Tibial nerve (tissue), 4 donors: ENCODE data around the gene WARS2. TPM values are rescaled to one million over a fixed set of nuclear protein-coding genes. Genes with fewer than 3 reads are reported as not detected.

ENCODE experiments used
- DNase-seq, 2 donors: peaks; one replicate each; pipeline ENCODE4 v3.0.0-alpha.2; 2019; ENCODE audit warnings: low spot score in 2 of 2
- H3K27ac ChIP-seq, 4 donors: fragments of 200-600 bp; sonication (generic) in 3 of 4; one replicate each; pipeline ENCODE4 v1.5.1; 2017 to 2019; ENCODE audit warnings: mild to moderate bottlenecking in 1 of 4
- H3K27me3 ChIP-seq, 2 donors: fragments of 200-600 bp; sonication (generic) in 1 of 2; one replicate each; pipeline versions ENCODE4 v1.5.1 to v1.6.0; 2017 to 2019
- H3K36me3 ChIP-seq, 3 donors: fragments of 200-600 bp; sonication (generic); one replicate each; pipeline ENCODE4 v1.5.1; 2018 to 2019
- H3K4me1 ChIP-seq, 4 donors: fragments of 200-600 bp; sonication (generic) in 3 of 4; one replicate each; pipeline ENCODE4 v1.5.1; 2017 to 2019
- H3K4me3 ChIP-seq, 4 donors: fragments of 200-600 bp; sonication (generic) in 3 of 4; one replicate each; pipeline ENCODE4 v1.5.1; 2017 to 2019; ENCODE audit warnings: mild to moderate bottlenecking in 1 of 4, moderate library complexity in 1 of 4
- H3K9me3 ChIP-seq, 4 donors: fragments of 200-600 bp; sonication (generic) in 3 of 4; one replicate each; pipeline ENCODE4 v1.5.1; 2017 to 2019
- CTCF ChIP-seq, 5 experiments: fragments of 200-600 bp in 3 of 5; fragments of 450-650 bp in 2 of 5; sonication (generic) in 3 of 5; IDR thresholded peaks; one replicate each; pipeline ENCODE4 v1.5.1; 2016 to 2019; ENCODE audit warnings: antibody characterized with exemption in 5 of 5, mild to moderate bottlenecking in 3 of 5, moderate library complexity in 2 of 5
- EP300 ChIP-seq, 2 donors: sonication (generic); formaldehyde crosslinking; IDR thresholded peaks; one replicate each; pipeline ENCODE4 v1.6.1; 2017; ENCODE audit warnings: antibody characterized with exemption in 2 of 2, mild to moderate bottlenecking in 1 of 2
- POLR2A ChIP-seq, 2 donors: fragments of 450-650 bp; IDR thresholded peaks; one replicate each; pipeline ENCODE4 v1.6.1; 2017; ENCODE audit warnings: antibody characterized with exemption in 2 of 2, mild to moderate bottlenecking in 2 of 2, moderate library complexity in 2 of 2
- WGBS, 2 donors: methylation state at CpG; one replicate each; pipeline ENCODE4 v1.1.5; 2018; 5-methylcytosine and 5-hydroxymethylcytosine counted together
- total RNA-seq, 4 donors: library from RNA; depleted of rRNA; stranded (reverse); fragments of >200 nt; gene quantifications; one replicate each; pipeline ENCODE4 v1.1.0, GENCODE V29; 2016

The WARS2 gene
- total RNA-seq, 4 donors from 2014 or later, result 18.9 to 31.0 (median 22.0) TPM

- Histone ChIP-seq H3K27ac (no peak overlapping the region), H3K4me3 (no peak overlapping the region), H3K4me1 (no peaks in the 10 kb centered on the region), H3K36me3 (peaks cover 0 to 9% (median 0%) of the 10 kb centered on the region in 3 donors), H3K27me3 (no peaks in the 10 kb centered on the region), H3K9me3 (no peaks in the 10 kb centered on the region)
- 94 to 95% methylated on average over 2 of the region's 2 CpGs for WGBS, 2 donors
- DNase-seq, result no peak
- no peak for TF ChIP-seq POLR2A (IDR thresholded peaks at IDR 0.05)
- TF ChIP-seq CTCF (IDR thresholded peaks at IDR 0.05), result no peak
- TF ChIP-seq EP300 (IDR thresholded peaks at IDR 0.05), result no peak
These were observed 84.9 kb downstream of the WARS2 start for GRCh38 chr1:119055568-119055967.

GRCh38 chr1:119053917-119054316 is 86.5 kb downstream of the WARS2 start:
- TF ChIP-seq POLR2A (IDR thresholded peaks at IDR 0.05) (no peak), CTCF (IDR thresholded peaks at IDR 0.05) (no peak), EP300 (IDR thresholded peaks at IDR 0.05) (no peak)
- Histone ChIP-seq H3K27me3 (no peaks in the 10 kb centered on the region), H3K4me1 (no peaks in the 10 kb centered on the region), H3K36me3 (peaks cover 0 to 9% (median 0%) of the 10 kb centered on the region in 3 donors), H3K27ac (no peak overlapping the region), H3K9me3 (no peaks in the 10 kb centered on the region), H3K4me3 (no peak overlapping the region)
- WGBS, 2 donors, result 96 to 98% methylated on average over 1 of the region's 1 CpG
- DNase-seq, result no peak

- H3K27me3 ChIP-seq, result no peaks in the 10 kb centered on the region
- TF ChIP-seq CTCF (IDR thresholded peaks at IDR 0.05), result no peak
- TF ChIP-seq POLR2A (IDR thresholded peaks at IDR 0.05), result no peak
- TF ChIP-seq EP300 (IDR thresholded peaks at IDR 0.05), result no peak
- DNase-seq, result no peak
- H3K9me3 ChIP-seq, result no peaks in the 10 kb centered on the region
- H3K27ac ChIP-seq, result no peak overlapping the region
- no peak overlapping the region for H3K4me3 ChIP-seq
- peaks cover 0 to 5% (median 0%) of the 10 kb centered on the region in 3 donors for H3K36me3 ChIP-seq
- peaks cover 0 to 5% (median 2%) of the 10 kb centered on the region in 4 donors for H3K4me1 ChIP-seq
These were observed 88.2 kb downstream of the WARS2 start for GRCh38 chr1:119052267-119052666.

GRCh38 chr1:119048624-119049404 is 91.6 kb downstream of the WARS2 start:
- no peak for DNase-seq
- H3K27me3 ChIP-seq, result no peaks in the 10 kb centered on the region
- WGBS, 2 donors, result 97% methylated on average over 34 of the region's 34 CpGs
- peaks cover 0 to 16% (median 0%) of the 10 kb centered on the region in 3 donors for H3K36me3 ChIP-seq
- H3K4me1 ChIP-seq, result peaks cover 0 to 14% (median 6%) of the 10 kb centered on the region in 4 donors
- no peak overlapping the region for H3K27ac ChIP-seq
- no peak for TF ChIP-seq EP300 (IDR thresholded peaks at IDR 0.05)
- TF ChIP-seq POLR2A (IDR thresholded peaks at IDR 0.05), result no peak
- no peak for TF ChIP-seq CTCF (IDR thresholded peaks at IDR 0.05)
- no peaks in the 10 kb centered on the region for H3K9me3 ChIP-seq
- no peak overlapping the region for H3K4me3 ChIP-seq

GRCh38 chr1:119046785-119047438 is 93.5 kb downstream of the WARS2 start:
- WGBS, 2 donors, result 43 to 50% methylated on average over 5 of the region's 5 CpGs
- Histone ChIP-seq H3K9me3 (no peaks in the 10 kb centered on the region), H3K4me3 (no peak overlapping the region), H3K27me3 (no peaks in the 10 kb centered on the region), H3K36me3 (peaks cover 0 to 18% (median 0%) of the 10 kb centered on the region in 3 donors), H3K27ac (peak overlapping the region in 2 of 4 donors; percentile 6 to 56), H3K4me1 (peaks cover 0 to 22% (median 6%) of the 10 kb centered on the region in 4 donors)
- no peak for TF ChIP-seq CTCF (IDR thresholded peaks at IDR 0.05)
- TF ChIP-seq EP300 (IDR thresholded peaks at IDR 0.05), result no peak
- no peak for TF ChIP-seq POLR2A (IDR thresholded peaks at IDR 0.05)
- no peak for DNase-seq
